Endothelial cell of umbilical vein (primary cell): ENCODE measurements around the gene ENAH.

Experiments used
- EZH2 ChIP-seq: IDR thresholded peaks from 2 replicates; pipeline ENCODE4 v1.6.1; 2012; ENCODE audit warnings: borderline replicate concordance, low read depth, mild to moderate bottlenecking, moderate library complexity, low read length, inconsistent platforms; ENCODE audit not compliant: severe bottlenecking
- POLR2A ChIP-seq: IDR thresholded peaks from 2 replicates; pipeline ENCODE4 v1.6.1; 2012; ENCODE audit warnings: low read depth, mild to moderate bottlenecking, control low read depth, low read length

DNA sequence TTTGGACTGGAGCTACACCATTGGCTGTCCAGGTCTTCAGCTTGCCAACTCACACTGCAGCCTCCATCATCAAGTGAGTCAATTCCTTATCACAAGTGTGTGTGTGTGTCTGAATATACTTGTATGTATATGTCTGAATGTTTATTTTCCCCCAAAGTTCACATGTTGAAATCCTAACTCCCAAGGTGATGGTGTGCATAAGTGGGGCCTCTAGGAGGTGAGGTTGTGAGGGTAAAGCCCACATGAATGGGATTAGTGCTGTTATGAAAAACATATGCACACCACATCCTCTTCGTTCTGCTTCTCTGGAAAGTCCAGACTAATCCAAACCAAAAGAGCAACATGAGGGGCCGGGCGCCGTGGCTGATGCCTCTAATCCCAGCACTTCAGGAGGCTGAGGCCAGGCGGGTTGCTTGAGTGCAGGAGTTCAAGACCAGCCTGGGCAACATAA lies 176.4 kb downstream of the ENAH start:
- no peak for TF ChIP-seq POLR2A
- no peak for TF ChIP-seq EZH2
